ENCODE data around the gene BAZ2B.
"Not testable (repeated sequence)": the region's sequence is repeated elsewhere in the genome, so short reads cannot be mapped to it uniquely, and the experiment has no call there.

The BAZ2B gene

GRCh38 chr2:159456500-159457426 is 159.6 kb downstream of the BAZ2B start:
- no peak for DNase-seq

- no peak for DNase-seq
Measured at GRCh38 chr2:159455330-159455918, 160.9 kb downstream of the BAZ2B start.

- no peak for DNase-seq
Measured at GRCh38 chr2:159454185-159454584, 162.2 kb downstream of the BAZ2B start.

GRCh38 chr2:159450180-159450579 is 166.2 kb downstream of the BAZ2B start:
- DNase-seq, result no peak

- DNase-seq, result no peak
Measured at GRCh38 chr2:159449504-159450124, 166.7 kb downstream of the BAZ2B start.

GRCh38 chr2:159446817-159447216 is 169.5 kb downstream of the BAZ2B start:
- no peak for DNase-seq

- DNase-seq, result no peak
Measured at GRCh38 chr2:159446201-159446600, 170.1 kb downstream of the BAZ2B start.

GRCh38 chr2:159445307-159445706 is 171.0 kb downstream of the BAZ2B start:
- no peak for DNase-seq

- no peak for DNase-seq
Measured at GRCh38 chr2:159444754-159445153, 171.6 kb downstream of the BAZ2B start.

- no peak for DNase-seq
Measured at GRCh38 chr2:159442159-159442852, 174.0 kb downstream of the BAZ2B start.

GRCh38 chr2:159441182-159441581 is 175.2 kb downstream of the BAZ2B start:
- no peak for DNase-seq

- no peak for DNase-seq
Measured at GRCh38 chr2:159439421-159439820, 176.9 kb downstream of the BAZ2B start.

GRCh38 chr2:159438720-159439353 is 177.5 kb downstream of the BAZ2B start:
- no peak for DNase-seq

GRCh38 chr2:159438284-159438683 is 178.1 kb downstream of the BAZ2B start:
- DNase-seq, result no peak

- DNase-seq, result no peak
Measured at GRCh38 chr2:159432610-159433009, 183.7 kb downstream of the BAZ2B start.

- no peak for DNase-seq
Measured at GRCh38 chr2:159427048-159427447, 189.3 kb downstream of the BAZ2B start.

GRCh38 chr2:159419403-159419802 is 196.9 kb downstream of the BAZ2B start:
- DNase-seq, result no peak

- DNase-seq, result no peak
Measured at GRCh38 chr2:159411460-159411859, 204.9 kb downstream of the BAZ2B start.

- DNase-seq, result no peak
Measured at GRCh38 chr2:159410276-159410675, 206.1 kb downstream of the BAZ2B start.

- no peak for DNase-seq
Measured at GRCh38 chr2:159409116-159409800, 207.1 kb downstream of the BAZ2B start.

GRCh38 chr2:159402790-159403189 is 213.6 kb downstream of the BAZ2B start:
- no peak for DNase-seq

- DNase-seq, result not testable (repeated sequence)
Measured at GRCh38 chr2:159402160-159402559, 214.2 kb downstream of the BAZ2B start.
